ENCODE data around the gene HOXD8.

HOXD8 gene

GRCh38 chr2:176174382-176174823, 44.9 kb downstream of the HOXD8 start:
- DNase-seq (ENCODE audit: low read depth), result no peak

GRCh38 chr2:176174824-176175708, 45.6 kb downstream of the HOXD8 start:
- DNase-seq (ENCODE audit: low read depth), result no peak

- no peak for DNase-seq (ENCODE audit: low read depth)
Observed at GRCh38 chr2:176175709-176176607, 46.5 kb downstream of the HOXD8 start.

- no peak for DNase-seq (ENCODE audit: low read depth)
Observed at GRCh38 chr2:176177580-176178037, 48.1 kb downstream of the HOXD8 start.

- no peak for DNase-seq (ENCODE audit: low read depth)
Observed at GRCh38 chr2:176178038-176178756, 48.7 kb downstream of the HOXD8 start.

- DNase-seq (ENCODE audit: low read depth), result no peak
Observed at GRCh38 chr2:176178757-176179295, 49.3 kb downstream of the HOXD8 start.

- DNase-seq (ENCODE audit: low read depth), result no peak
Observed at GRCh38 chr2:176181551-176181950, 52.0 kb downstream of the HOXD8 start.

Measured in stimulated activated CD8-positive, alpha-beta memory T cell treated with anti-CD3 and anti-CD28 coated beads, Interleukin-4, amount 100 ng/mL, for 24 hours (primary cell).